HepG2 (cell line): ENCODE data around the gene ZNF747. TPM values are rescaled to one million over a fixed set of nuclear protein-coding genes. Genes with fewer than 3 reads are reported as not detected.

Source experiments
- ATF7-NPFF ChIP-seq: sonication (generic); formaldehyde crosslinking; IDR thresholded peaks from 2 replicates; pipeline ENCODE4 v1.8.1; 2023; ENCODE audit warnings: mild to moderate bottlenecking, low read depth, missing genetic modification reagents, moderate library complexity
- BORCS8-MEF2B ChIP-seq: sonication (generic); formaldehyde crosslinking; IDR thresholded peaks from 2 replicates; pipeline ENCODE4 v1.8.0; 2022; ENCODE audit warnings: mild to moderate bottlenecking, missing genetic modification reagents
- CREB1 ChIP-seq, 2 experiments: fragments of 450-650 bp in 1 of 2; IDR thresholded peaks; 2 replicates each; pipeline ENCODE4 v1.6.1; 2016 to 2017; ENCODE audit warnings: control low read depth in 1 of 2, mild to moderate bottlenecking in 1 of 2, missing compliant biosample characterization in 1 of 2, missing genetic modification characterization in 1 of 2
- CREBL2 ChIP-seq: sonication (generic); formaldehyde crosslinking; IDR thresholded peaks from 2 replicates; pipeline ENCODE4 v1.8.1; 2023; ENCODE audit warnings: missing genetic modification reagents, mild to moderate bottlenecking, borderline replicate concordance
- FOXA3 ChIP-seq: IDR thresholded peaks from 2 replicates; pipeline ENCODE4 v1.6.1; 2016; ENCODE audit warnings: missing genetic modification reagents, missing compliant biosample characterization
- GABPB1 ChIP-seq: IDR thresholded peaks from 2 replicates; pipeline ENCODE4 v1.6.1; 2016; ENCODE audit warnings: mild to moderate bottlenecking, missing genetic modification reagents, moderate library complexity, missing compliant biosample characterization
- HIC2 ChIP-seq: sonication (generic); formaldehyde crosslinking; IDR thresholded peaks from 2 replicates; pipeline ENCODE4 v1.9.0; 2022; ENCODE audit warnings: low read depth, missing genetic modification reagents
- JUNB ChIP-seq: sonication (generic); formaldehyde crosslinking; IDR thresholded peaks from 2 replicates; pipeline ENCODE4 v1.8.0; 2022; ENCODE audit warnings: missing genetic modification reagents, mild to moderate bottlenecking, borderline replicate concordance
- KLF16 ChIP-seq, 2 experiments: sonication (generic) in 1 of 2; formaldehyde crosslinking in 1 of 2; IDR thresholded peaks; 2 replicates each; pipeline versions ENCODE4 v1.6.1 to v1.8.0; 2016 to 2023; ENCODE audit warnings: missing genetic modification reagents in 2 of 2, missing compliant biosample characterization in 1 of 2
- MAX ChIP-seq: IDR thresholded peaks from 2 replicates; pipeline ENCODE4 v1.6.1; 2012; ENCODE audit warnings: inconsistent platforms
- MBD4 ChIP-seq: IDR thresholded peaks from 2 replicates; pipeline ENCODE4 v1.6.1; 2012; ENCODE audit warnings: low read length, inconsistent platforms, borderline replicate concordance
- MIXL1 ChIP-seq: IDR thresholded peaks from 2 replicates; pipeline ENCODE4 v1.6.1; 2016
- MXI1 ChIP-seq: IDR thresholded peaks from 3 replicates; pipeline ENCODE4 v1.6.1; 2012; ENCODE audit warnings: low read depth, low read length, inconsistent platforms, borderline replicate concordance
- RARG ChIP-seq: sonication (generic); formaldehyde crosslinking; IDR thresholded peaks from 2 replicates; pipeline ENCODE4 v1.4.0; 2020; ENCODE audit warnings: low read depth, mild to moderate bottlenecking, missing genetic modification reagents
- RFXANK ChIP-seq: IDR thresholded peaks from 2 replicates; pipeline ENCODE4 v1.6.1; 2016
- SAFB2 ChIP-seq: sonication (generic); formaldehyde crosslinking; IDR thresholded peaks from 2 replicates; pipeline ENCODE4 v1.5.1; 2020; ENCODE audit warnings: missing genetic modification reagents, low read depth, mild to moderate bottlenecking, borderline replicate concordance
- SAP130 ChIP-seq: IDR thresholded peaks from 2 replicates; pipeline ENCODE4 v1.6.1; 2016; ENCODE audit warnings: low read depth
- TCF12 ChIP-seq, 2 experiments: fragments of 450-650 bp in 1 of 2; sonication (generic) in 1 of 2; formaldehyde crosslinking in 1 of 2; IDR thresholded peaks; 2 replicates each; pipeline versions ENCODE4 v1.6.1 to v1.8.0; 2017 to 2022; ENCODE audit warnings: antibody characterized with exemption in 1 of 2, mild to moderate bottlenecking in 1 of 2, missing genetic modification reagents in 1 of 2, moderate library complexity in 1 of 2
- TFDP2 ChIP-seq: sonication (generic); formaldehyde crosslinking; IDR thresholded peaks from 2 replicates; pipeline ENCODE4 v1.4.0; 2020; ENCODE audit warnings: missing genetic modification reagents
- ZBTB26 ChIP-seq: IDR thresholded peaks from 2 replicates; pipeline ENCODE4 v1.6.1; 2016; ENCODE audit warnings: missing compliant biosample characterization, missing genetic modification reagents, borderline replicate concordance
- ZFP36L2 ChIP-seq: sonication (generic); formaldehyde crosslinking; IDR thresholded peaks from 2 replicates; pipeline ENCODE4 v1.4.0; 2020; ENCODE audit warnings: missing genetic modification reagents
- ZNF547 ChIP-seq: sonication (generic); formaldehyde crosslinking; IDR thresholded peaks from 2 replicates; pipeline ENCODE4 v1.5.1; 2020; ENCODE audit warnings: mild to moderate bottlenecking, missing genetic modification reagents
- ZNF674 ChIP-seq: sonication (generic); formaldehyde crosslinking; IDR thresholded peaks from 2 replicates; pipeline ENCODE4 v1.5.0; 2020; ENCODE audit warnings: low read depth, mild to moderate bottlenecking, missing genetic modification reagents
- ZNF761 ChIP-seq: sonication (generic); formaldehyde crosslinking; conservative IDR thresholded peaks from 2 replicates; pipeline ENCODE4 v1.4.0; 2020; ENCODE audit warnings: mild to moderate bottlenecking, missing genetic modification reagents
- ZNF790 ChIP-seq: sonication (generic); formaldehyde crosslinking; IDR thresholded peaks from 2 replicates; pipeline ENCODE4 v1.8.0; 2022; ENCODE audit warnings: missing genetic modification reagents, mild to moderate bottlenecking, borderline replicate concordance
- polyA plus RNA-seq, 8 experiments: library from polyadenylated mRNA; depleted of rRNA in 3 of 8; stranded (reverse) in 7 of 8; unstranded in 1 of 8; fragments of >200 nt; fragmentation: Illumina TruSeq in 4 of 8; extraction: Trizol in 4 of 8; gene quantifications; 2 replicates each; pipeline versions ENCODE4 v1.2.1 to v1.2.3, GENCODE V29; 2011 to 2016; ENCODE audit warnings: low read depth in 4 of 8, missing spikeins in 1 of 8, mixed read lengths in 1 of 8; ENCODE audit not compliant: insufficient read depth in 1 of 8
- total RNA-seq, 5 experiments: library from RNA; depleted of rRNA; stranded (reverse); fragments of >200 nt; fragmentation: Illumina TruSeq; extraction: Trizol; gene quantifications; 2 replicates each; pipeline ENCODE4 v1.2.3, GENCODE V29; 2016; ENCODE audit warnings: low read depth in 1 of 5

Gene ZNF747
- total and polyA plus RNA-seq, 2 of the 13 experiments (the other 11 are each of a cell fraction or from before 2014, with no cell fraction given): 7.2 to 10.2 TPM

GRCh38 chr16:30521873-30522641 is 12.6 kb downstream of the ZNF747 start (continued):
- peak; percentile 31; the same call in 1 of the 2 replicates for TF ChIP-seq TFDP2 (CRISPR knock-in tag)
- TF ChIP-seq ZNF547: peak; percentile 78; the same call in 1 of the 2 replicates
- TF ChIP-seq MAX: peak; percentile 76
- no peak; the same call in 1 of the 2 replicates for TF ChIP-seq SAFB2 (CRISPR knock-in tag)
- TF ChIP-seq ZNF674 (CRISPR knock-in tag): no peak
- TF ChIP-seq ATF7-NPFF (CRISPR knock-in tag): 0 out of 2 replicates have a peak, but pooled peaks have one; percentile 40
- TF ChIP-seq CREB1 (IDR thresholded peaks at IDR 0.05): peak; percentile 94
- TF ChIP-seq CREB1 (CRISPR knock-in tag; IDR thresholded peaks at IDR 0.05): peak; percentile 95
- no peak for TF ChIP-seq RFXANK (CRISPR knock-in tag)
- TF ChIP-seq FOXA3 (CRISPR knock-in tag): peak; percentile 27
- TF ChIP-seq JUNB: no peak
- TF ChIP-seq ZFP36L2: no peak
- peak in 1 of 2 experiments; percentile 31; a peak in 1 of 4 replicates for TF ChIP-seq KLF16 (CRISPR knock-in tag; IDR thresholded peaks at IDR 0.05)
- TF ChIP-seq BORCS8-MEF2B (CRISPR knock-in tag): peak; percentile 90
- TF ChIP-seq MXI1: 0 out of 3 replicates have a peak, but pooled peaks have one; percentile 22
- TF ChIP-seq TCF12 (IDR thresholded peaks at IDR 0.05): no peak
- peak; percentile 71; the same call in 1 of the 2 replicates for TF ChIP-seq TCF12 (CRISPR knock-in tag; IDR thresholded peaks at IDR 0.05)
- peak; percentile 50; the same call in 1 of the 2 replicates for TF ChIP-seq ZBTB26 (CRISPR knock-in tag)
- 0 out of 2 replicates have a peak, but pooled peaks have one; percentile 57 for TF ChIP-seq MIXL1 (CRISPR knock-in tag)
- peak; percentile 65; the same call in 1 of the 2 replicates for TF ChIP-seq ZNF761 (CRISPR knock-in tag)
- peak; percentile 45; the same call in 1 of the 2 replicates for TF ChIP-seq HIC2 (CRISPR knock-in tag)
- TF ChIP-seq MBD4: no peak
- TF ChIP-seq SAP130 (CRISPR knock-in tag): peak; percentile 66
- TF ChIP-seq GABPB1 (CRISPR knock-in tag): peak; percentile 75; the same call in 1 of the 2 replicates
- TF ChIP-seq RARG: no peak
- TF ChIP-seq CREBL2 (CRISPR knock-in tag): no peak
- TF ChIP-seq ZNF790 (CRISPR knock-in tag): no peak
